GM12892 (cell line): ENCODE results near the gene RBCK1.

Experiments
- POLR2A ChIP-seq: IDR thresholded peaks from 2 replicates; pipeline ENCODE4 v1.6.1; 2011; ENCODE audit warnings: low read depth, low read length, control low read depth
- POLR2AphosphoS5 ChIP-seq: IDR thresholded peaks from 2 replicates; pipeline ENCODE4 v1.6.1; 2011; ENCODE audit warnings: low read depth, low read length, control low read depth

DNA sequence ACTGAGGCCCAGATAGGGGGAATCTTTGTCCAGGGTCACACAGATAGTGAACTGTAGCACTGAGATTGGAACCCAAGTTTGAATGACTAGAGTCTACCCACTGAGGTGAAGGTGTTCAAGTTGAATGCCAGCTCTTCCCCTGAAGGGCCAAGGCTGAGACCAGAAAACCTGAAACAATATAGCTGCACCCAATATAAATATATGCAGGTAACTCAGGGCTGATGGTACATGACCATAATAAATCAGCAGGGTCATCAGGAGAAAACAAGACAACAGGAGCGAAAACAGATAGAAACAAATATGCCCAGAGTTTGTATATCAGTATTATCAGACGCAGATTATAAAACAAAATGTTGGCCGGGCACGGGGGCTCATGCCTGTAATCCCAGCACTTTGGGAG lies 4.0 kb upstream of the RBCK1 start:
- TF ChIP-seq POLR2AphosphoS5: no peak
- TF ChIP-seq POLR2A: no peak
